ENCODE measurements around the gene LEP. TPM values are rescaled to one million over a fixed set of nuclear protein-coding genes. Genes with fewer than 3 reads are reported as not detected.

Gene LEP
- total RNA-seq, 1 experiment from 2014 or later: not detected

- Mint-ChIP-seq H3K4me1 (peaks cover 25 to 32% of the 10 kb centered on the region in 2 experiments), H3K9me3 (peaks cover 0 to 3% of the 10 kb centered on the region in 2 experiments; a peak in 3 of 5 replicates), H3K36me3 (ENCODE audit: insufficient read depth in 1 of 3, low read depth in 3 of 3) (peaks cover 0 to 15% (median 12%) of the 10 kb centered on the region in 3 experiments; a peak in 5 of 7 replicates), H3K27me3 (ENCODE audit: low read depth) (peaks cover 5% of the 10 kb centered on the region), H3K4me3 (no peak overlapping the region), H3K27ac (peak overlapping the region in 1 of 3 experiments; percentile 50; a peak in 3 of 7 replicates)
- no peaks in the 10 kb centered on the region for H3K23me2 ChIP-seq (ENCODE audit: insufficient read length, low read depth, low read length, poor library complexity, severe bottlenecking)
- H3K4me1 ChIP-seq (ENCODE audit: insufficient read depth, low read length): no peaks in the 10 kb centered on the region; the same call in 1 of the 2 replicates
- H3K9me3 ChIP-seq (ENCODE audit: control insufficient read depth, low read depth, low read length): no peaks in the 10 kb centered on the region
- H2BK120ac ChIP-seq (ENCODE audit: low read depth, low read length, poor library complexity, severe bottlenecking): no peak overlapping the region
- no peak overlapping the region for H3K4ac ChIP-seq (ENCODE audit: low read depth, low read length)
- no peak overlapping the region for H3K23ac ChIP-seq (ENCODE audit: insufficient read length, low read depth, low read length)
- H3K56ac ChIP-seq (ENCODE audit: insufficient read length, low read depth, low read length): no peak overlapping the region
- H3T11ph ChIP-seq (ENCODE audit: low read length): no peak overlapping the region
- no peak overlapping the region for H2BK5ac ChIP-seq (ENCODE audit: insufficient read length, low read length)
- H4K20me1 ChIP-seq (ENCODE audit: control insufficient read depth, insufficient read depth, insufficient read length): no peaks in the 10 kb centered on the region
- H2BK15ac ChIP-seq (ENCODE audit: low read depth, low read length): no peak overlapping the region
- no peak overlapping the region for H3K27ac ChIP-seq (ENCODE audit: insufficient read length, low read depth, low read length)
- no peak overlapping the region for H2BK20ac ChIP-seq (ENCODE audit: low read depth, low read length, poor library complexity, severe bottlenecking)
- no peak overlapping the region for H4K8ac ChIP-seq (replicated peaks; ENCODE audit: insufficient read length, low read depth, low read length)
- no peak overlapping the region for H3K4me2 ChIP-seq (ENCODE audit: insufficient read depth, insufficient read length, low read length)
- WGBS (ENCODE audit: extremely low coverage, insufficient read length, low lambda C conversion rate): no CpG with 5 or more reads among the region's 14 CpGs
- H3K18ac ChIP-seq (ENCODE audit: insufficient read length, low read depth, low read length): no peak overlapping the region
- no peak for DNase-seq
- no peak overlapping the region for H2BK12ac ChIP-seq (ENCODE audit: insufficient read length, low read depth, low read length)
- no peaks in the 10 kb centered on the region for H3K79me2 ChIP-seq (ENCODE audit: insufficient read depth, low read length)
- H2AK5ac ChIP-seq (ENCODE audit: insufficient read length, low read length): no peak overlapping the region
- H4K91ac ChIP-seq (ENCODE audit: insufficient read length, low read depth, low read length): no peak overlapping the region
- H3K79me1 ChIP-seq (ENCODE audit: insufficient read depth, low read depth, low read length, poor library complexity, severe bottlenecking): no peaks in the 10 kb centered on the region
- no peak overlapping the region for H3K14ac ChIP-seq (ENCODE audit: insufficient read depth, low read length)
- H2AFZ ChIP-seq (ENCODE audit: low read length): no peak overlapping the region
- no peaks in the 10 kb centered on the region for H3K27me3 ChIP-seq (ENCODE audit: insufficient read depth, low read length)
- H3K9ac ChIP-seq (ENCODE audit: extremely low read depth, insufficient read length, low read length): no peak overlapping the region
- TF ChIP-seq, protein P1, sequence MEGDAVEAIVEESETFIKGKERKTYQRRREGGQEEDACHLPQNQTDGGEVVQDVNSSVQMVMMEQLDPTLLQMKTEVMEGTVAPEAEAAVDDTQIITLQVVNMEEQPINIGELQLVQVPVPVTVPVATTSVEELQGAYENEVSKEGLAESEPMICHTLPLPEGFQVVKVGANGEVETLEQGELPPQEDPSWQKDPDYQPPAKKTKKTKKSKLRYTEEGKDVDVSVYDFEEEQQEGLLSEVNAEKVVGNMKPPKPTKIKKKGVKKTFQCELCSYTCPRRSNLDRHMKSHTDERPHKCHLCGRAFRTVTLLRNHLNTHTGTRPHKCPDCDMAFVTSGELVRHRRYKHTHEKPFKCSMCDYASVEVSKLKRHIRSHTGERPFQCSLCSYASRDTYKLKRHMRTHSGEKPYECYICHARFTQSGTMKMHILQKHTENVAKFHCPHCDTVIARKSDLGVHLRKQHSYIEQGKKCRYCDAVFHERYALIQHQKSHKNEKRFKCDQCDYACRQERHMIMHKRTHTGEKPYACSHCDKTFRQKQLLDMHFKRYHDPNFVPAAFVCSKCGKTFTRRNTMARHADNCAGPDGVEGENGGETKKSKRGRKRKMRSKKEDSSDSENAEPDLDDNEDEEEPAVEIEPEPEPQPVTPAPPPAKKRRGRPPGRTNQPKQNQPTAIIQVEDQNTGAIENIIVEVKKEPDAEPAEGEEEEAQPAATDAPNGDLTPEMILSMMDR (conservative IDR thresholded peaks at IDR 0.05): no peak
- H4K5ac ChIP-seq (ENCODE audit: insufficient read length, low read depth, low read length): no peak overlapping the region
Observed at GRCh38 chr7:128257458-128257857, 16.4 kb downstream of the LEP start.

Measured in H9 (cell line).